ENCODE data around the gene PCK1.

- no peak for TF ChIP-seq CREB1 (CRISPR knock-in tag; IDR thresholded peaks at IDR 0.05)
- no peak for TF ChIP-seq CTCF (IDR thresholded peaks at IDR 0.05)
- TF ChIP-seq MYBL2 (CRISPR knock-in tag; IDR thresholded peaks at IDR 0.05), result no peak
- TF ChIP-seq USF2 (CRISPR knock-in tag; IDR thresholded peaks at IDR 0.05), result no peak
- no peak for TF ChIP-seq HMGA2 (CRISPR knock-in tag; IDR thresholded peaks at IDR 0.05)
- no peak for TF ChIP-seq NFYB (CRISPR knock-in tag; conservative IDR thresholded peaks at IDR 0.05; ENCODE audit: low read depth)
- TF ChIP-seq ELF4 (CRISPR knock-in tag; IDR thresholded peaks at IDR 0.05; ENCODE audit: low read depth), result no peak
- TF ChIP-seq ETV6 (CRISPR knock-in tag; IDR thresholded peaks at IDR 0.05), result no peak
- TF ChIP-seq TEAD1 (CRISPR knock-in tag; IDR thresholded peaks at IDR 0.05), result no peak
- no peak for TF ChIP-seq NFATC4 (CRISPR knock-in tag; IDR thresholded peaks at IDR 0.05)
- TF ChIP-seq TCF7 (CRISPR knock-in tag; IDR thresholded peaks at IDR 0.05; ENCODE audit: low read depth), result no peak
- no peak for TF ChIP-seq ZBTB21 (CRISPR knock-in tag; IDR thresholded peaks at IDR 0.05; ENCODE audit: borderline replicate concordance)
- no peak for TF ChIP-seq MAX (CRISPR knock-in tag; IDR thresholded peaks at IDR 0.05)
- no peak for TF ChIP-seq FOXJ3 (CRISPR knock-in tag; IDR thresholded peaks at IDR 0.05; ENCODE audit: borderline replicate concordance)
These were observed 12.5 kb upstream of the PCK1 start for GRCh38 chr20:57548177-57549058.

All from WTC11 (cell line).